ENCODE results near the gene ACVR1B. TPM values are rescaled to one million over a fixed set of nuclear protein-coding genes. Genes with fewer than 3 reads are reported as not detected.

The ACVR1B gene
- total and polyA plus RNA-seq, 2 of the 8 experiments (the other 6 are each of a cell fraction or from before 2014, with no cell fraction given) = 16.0 to 19.2 TPM

DNA sequence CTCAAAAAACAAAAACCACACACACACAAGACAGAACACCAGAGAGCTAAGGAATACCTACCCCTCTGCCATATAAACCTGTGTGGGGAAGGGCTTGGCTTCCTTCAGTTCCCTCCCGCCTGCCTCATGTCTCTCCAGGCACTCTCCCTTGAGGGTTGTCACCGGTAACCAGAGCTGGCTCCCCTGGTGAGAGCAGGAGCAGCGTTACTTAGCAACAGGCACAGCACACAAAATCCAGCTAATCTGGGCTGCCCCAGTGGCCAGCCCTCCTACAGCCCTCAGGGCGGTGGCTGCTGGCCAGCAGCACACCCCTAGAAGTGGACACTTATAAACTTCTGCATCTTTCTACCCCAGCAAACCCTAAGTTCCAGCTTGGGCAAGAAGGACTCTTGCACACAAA lies 78.2 kb downstream of the ACVR1B start (continued):
- TF ChIP-seq JUN (IDR thresholded peaks at IDR 0.05; ENCODE audit: low read depth, low read length) = no peak
